ENCODE results near the gene ARHGEF17.

The ARHGEF17 gene

DNA sequence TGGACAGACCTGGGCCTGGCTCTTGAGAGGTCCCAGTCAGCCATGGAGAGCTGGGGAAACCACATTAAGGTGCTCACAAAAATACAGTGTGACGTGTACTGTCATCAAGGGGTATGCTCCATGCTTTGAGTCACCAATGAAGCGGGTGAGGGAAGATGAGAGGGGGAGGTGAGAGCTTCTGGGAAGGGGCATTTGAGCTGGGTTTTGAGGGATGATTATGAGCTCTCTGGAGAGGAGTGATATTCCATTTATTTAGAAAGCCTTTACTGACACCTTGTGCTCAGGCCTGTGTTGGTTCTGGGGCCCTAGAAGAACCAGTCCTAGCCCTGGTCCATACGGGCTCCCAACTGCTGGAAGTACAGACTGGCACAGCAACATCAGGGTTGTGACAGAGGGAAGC, 10.4 kb upstream of the ARHGEF17 start:
- no peak for DNase-seq (ENCODE audit: low read depth)
- TF ChIP-seq CTCF (IDR thresholded peaks at IDR 0.05; ENCODE audit: low read length, missing control alignments): no peak
- no peak overlapping the region for H3K4me3 ChIP-seq (replicated peaks; ENCODE audit: low read depth, low read length)

DNA sequence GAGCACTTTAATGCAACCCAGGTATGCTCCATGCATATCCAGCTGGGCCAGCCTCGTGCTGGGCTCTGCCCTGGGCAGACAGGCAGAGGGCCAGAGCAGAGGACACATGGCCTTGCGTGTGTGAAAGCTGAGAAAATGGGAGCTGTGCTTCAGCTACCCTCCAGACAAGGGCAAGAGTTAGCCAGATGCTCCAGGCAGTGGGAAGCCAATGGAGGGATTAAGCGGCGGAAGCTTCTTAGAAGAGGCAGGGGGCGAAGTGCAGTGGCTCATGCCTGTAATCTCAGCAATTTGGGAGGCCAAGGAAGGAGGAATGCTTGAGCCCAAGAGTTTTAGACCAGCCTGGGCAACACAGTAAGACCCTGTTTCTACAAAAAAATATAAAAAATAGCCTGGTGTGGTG, 9.8 kb upstream of the ARHGEF17 start:
- TF ChIP-seq CTCF (IDR thresholded peaks at IDR 0.05; ENCODE audit: low read length, missing control alignments): no peak
- no peak overlapping the region for H3K4me3 ChIP-seq (replicated peaks; ENCODE audit: low read depth, low read length)
- DNase-seq (ENCODE audit: low read depth): no peak

- TF ChIP-seq CTCF (IDR thresholded peaks at IDR 0.05; ENCODE audit: low read length, missing control alignments): no peak
- DNase-seq (ENCODE audit: low read depth): no peak
These were observed 8.3 kb upstream of the ARHGEF17 start for GRCh38 chr11:73299751-73300150.

GRCh38 chr11:73306069-73306841, 1.8 kb upstream of the ARHGEF17 start:
- H3K4me3 ChIP-seq (replicated peaks; ENCODE audit: low read depth, low read length): no peak overlapping the region
- no peak for TF ChIP-seq CTCF (IDR thresholded peaks at IDR 0.05; ENCODE audit: low read length, missing control alignments)
- DNase-seq (ENCODE audit: low read depth): no peak

More at GRCh38 chr11:73299751-73300150, 8.3 kb upstream of the ARHGEF17 start:
- H3K4me3 ChIP-seq (replicated peaks; ENCODE audit: low read depth, low read length): no peak overlapping the region

DNA sequence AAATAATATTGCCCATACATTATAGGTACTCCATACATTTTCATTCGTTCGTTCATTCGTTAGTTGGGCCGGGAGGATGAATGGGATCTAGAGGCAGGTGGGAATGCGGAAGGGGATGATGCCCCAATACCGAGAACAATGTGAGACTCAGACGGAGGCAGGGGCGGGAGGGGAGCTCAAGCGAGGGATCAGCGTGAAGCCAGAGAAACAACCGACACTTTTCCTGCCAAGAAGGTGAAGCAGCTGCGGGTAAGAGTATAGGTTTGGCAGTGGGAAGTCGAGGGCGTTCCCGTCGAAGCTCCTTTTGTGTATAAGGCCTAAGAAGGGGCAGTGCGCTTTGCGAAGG, 1.1 kb upstream of the ARHGEF17 start:
- H3K4me3 ChIP-seq (replicated peaks; ENCODE audit: low read depth, low read length): peak overlapping the region; percentile 45
- TF ChIP-seq CTCF (IDR thresholded peaks at IDR 0.05; ENCODE audit: low read length, missing control alignments): no peak
- no peak for DNase-seq (ENCODE audit: low read depth)

DNA sequence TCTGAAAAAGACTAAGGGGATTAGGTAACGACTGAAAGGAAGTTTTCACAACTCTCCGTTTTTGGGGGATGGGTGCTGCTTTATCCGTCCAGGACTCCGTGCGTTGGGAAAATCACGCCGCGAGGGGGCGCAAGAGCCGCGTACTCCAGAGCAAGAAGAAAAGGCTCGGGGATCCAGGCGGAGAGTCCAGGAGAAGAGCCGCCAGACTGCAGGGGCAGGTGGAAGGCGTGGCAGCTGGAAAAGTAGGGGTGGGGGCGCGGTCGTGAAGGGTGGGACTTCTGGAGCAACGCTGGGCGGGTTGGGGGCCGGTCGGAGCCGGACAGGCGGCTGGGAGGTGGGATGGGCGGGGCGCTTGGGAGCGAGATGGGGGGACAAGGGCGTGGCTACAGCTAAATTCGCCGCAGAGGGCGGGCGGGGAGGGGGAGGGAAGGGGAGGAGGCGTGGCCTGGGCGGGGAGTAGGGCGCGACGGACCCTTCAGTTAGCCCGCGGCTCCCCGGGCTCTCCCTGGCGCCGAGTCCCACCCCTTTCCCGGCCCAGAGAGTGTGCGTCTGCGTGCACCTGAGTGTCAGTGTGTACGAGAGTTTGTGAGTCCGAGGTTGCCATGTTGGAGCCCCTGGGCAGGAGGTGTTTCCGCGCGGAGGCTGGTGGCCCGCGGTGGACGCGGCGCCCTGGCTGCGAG, 613 bp upstream of the ARHGEF17 start:
- peak; percentile 99 for DNase-seq (ENCODE audit: low read depth)
- H3K4me3 ChIP-seq (replicated peaks; ENCODE audit: low read depth, low read length): peak overlapping the region; percentile 70

More for the DNA sequence above, 613 bp upstream of the ARHGEF17 start:
- TF ChIP-seq CTCF (IDR thresholded peaks at IDR 0.05; ENCODE audit: low read length, missing control alignments): peak; percentile 77
